Activated CD4-positive, alpha-beta T cell treated with anti-CD3 and anti-CD28 coated beads, Interleukin-2, amount 10 ng/mL, durations not matched to agents 24 days and 14 days (primary cell): Measurements from ENCODE around the gene ZNF575. TPM values are rescaled to one million over a fixed set of nuclear protein-coding genes. Genes with fewer than 3 reads are reported as not detected.
"Not testable (repeated sequence)": the region's sequence is repeated elsewhere in the genome, so short reads cannot be mapped to it uniquely, and the experiment has no call there.

ENCODE experiments used
- DNase-seq: peaks from one replicate; pipeline ENCODE4 v3.0.0; 2022
- H3K27ac Mint-ChIP-seq: one replicate; pipeline ENCODE4 v1.8.0; 2022; ENCODE audit warnings: mild to moderate bottlenecking, mixed read lengths
- H3K27me3 Mint-ChIP-seq: one replicate; pipeline ENCODE4 v1.8.0; 2022; ENCODE audit warnings: mixed read lengths
- H3K36me3 Mint-ChIP-seq: one replicate; pipeline ENCODE4 v1.8.0; 2022; ENCODE audit warnings: low read depth, mild to moderate bottlenecking, mixed read lengths
- H3K4me1 Mint-ChIP-seq: one replicate; pipeline ENCODE4 v1.8.0; 2021; ENCODE audit warnings: mixed read lengths
- H3K4me3 Mint-ChIP-seq: one replicate; pipeline ENCODE4 v1.8.0; 2022; ENCODE audit warnings: mild to moderate bottlenecking, moderate library complexity, mixed read lengths
- H3K9me3 Mint-ChIP-seq: one replicate; pipeline ENCODE4 v1.8.0; 2021; ENCODE audit warnings: mixed read lengths
- intact Hi-C: fragments of 100-400 bp; cut with micrococcal nuclease; formaldehyde crosslinking; loops from one replicate; pipeline ENCODE4 v1.15.1; 2023
- total RNA-seq: library from RNA; stranded (reverse); gene quantifications from 2 replicates; pipeline ENCODE4 v1.2.3, GENCODE V29; 2022

ZNF575 gene
- total RNA-seq, 1 donor from 2014 or later = 2.4 TPM

DNA sequence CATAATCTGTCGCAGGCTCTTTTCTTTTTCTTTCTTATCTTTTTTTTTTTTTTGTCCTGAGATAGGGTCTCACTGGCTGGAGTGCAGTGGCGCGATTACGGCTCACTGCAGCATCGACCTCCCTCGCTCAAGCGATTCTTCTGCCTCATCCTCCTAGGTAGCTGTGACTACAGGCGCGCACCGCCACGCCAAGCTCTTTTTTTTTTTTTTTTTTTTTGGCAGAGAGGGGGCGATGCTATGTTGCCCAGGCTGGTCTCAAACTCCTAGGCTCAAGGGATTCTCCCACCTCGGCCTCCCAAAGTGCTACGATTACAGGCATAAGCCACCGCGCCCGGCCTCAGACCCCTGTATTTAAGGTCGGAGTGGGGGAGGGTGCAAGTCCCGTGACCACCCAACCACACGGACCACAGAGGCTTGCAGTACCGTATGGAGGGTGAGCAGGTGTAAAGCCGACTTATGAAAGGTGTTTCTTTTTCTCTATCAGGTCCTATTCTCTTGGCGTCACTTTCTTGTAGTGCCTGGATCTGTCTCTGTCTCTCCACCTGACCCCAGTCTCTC, 30.5 kb upstream of the ZNF575 start:
- Mint-ChIP-seq H3K4me3 (peak overlapping the region; percentile 93), H3K27ac (no peak overlapping the region), H3K9me3 (no peaks in the 10 kb centered on the region), H3K27me3 (no peaks in the 10 kb centered on the region), H3K36me3 (peaks cover 34% of the 10 kb centered on the region), H3K4me1 (peaks cover 25% of the 10 kb centered on the region)
- intact Hi-C loops = loop anchor here (2.0 kb wide), 1 partner anchor 28 kb away; no protein-coding TSS in a partner anchor
- DNase-seq = no peak

DNA sequence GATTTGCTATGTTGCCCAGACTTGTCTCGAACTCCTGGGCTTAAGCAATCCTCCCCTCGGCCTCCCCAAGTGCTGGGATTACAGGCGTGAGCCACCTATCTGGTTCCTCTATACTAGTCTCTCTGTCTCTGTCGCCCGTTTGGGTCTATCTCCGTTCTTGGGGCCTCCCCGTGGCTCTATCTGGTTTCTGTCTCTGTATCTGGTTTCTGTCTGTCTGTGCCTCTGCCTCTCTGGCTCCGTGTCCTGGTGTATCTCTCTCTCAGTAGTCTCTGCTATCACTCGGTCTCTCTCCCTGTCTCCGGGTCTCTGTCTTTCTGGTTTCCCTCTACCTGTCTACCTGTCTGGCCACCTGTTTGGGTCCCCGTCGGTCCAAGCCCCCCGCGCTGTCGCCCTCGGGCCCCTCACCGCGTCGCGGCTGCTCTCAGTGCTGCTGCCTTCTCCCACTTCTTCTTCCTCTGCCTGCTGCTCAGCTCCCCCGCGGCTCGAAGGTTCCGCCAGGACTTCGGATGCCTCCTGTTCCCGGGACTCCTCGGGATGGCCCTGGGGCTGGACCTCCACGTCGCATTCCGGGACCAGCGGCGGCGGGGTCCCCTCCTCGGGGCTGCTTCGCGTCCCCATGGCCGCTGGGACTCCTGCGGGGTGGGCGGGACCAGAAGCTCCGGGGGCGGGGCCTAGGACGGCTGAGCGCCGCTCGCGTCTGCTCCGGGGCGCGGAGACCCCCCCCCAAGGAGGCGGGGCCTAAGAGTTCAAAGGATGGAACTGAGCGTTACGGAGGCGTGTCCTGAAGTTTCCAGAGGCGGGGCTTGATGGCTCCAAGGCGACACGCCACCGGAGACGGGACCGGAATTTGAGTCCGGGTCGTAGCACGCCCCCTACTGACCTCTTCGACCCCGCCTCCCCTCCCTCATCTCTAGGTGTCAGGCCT, 29.2 kb upstream of the ZNF575 start:
- Mint-ChIP-seq H3K27me3 (no peaks in the 10 kb centered on the region), H3K27ac (peak overlapping the region; percentile 94), H3K4me3 (peak overlapping the region; percentile 93), H3K4me1 (peaks cover 25% of the 10 kb centered on the region), H3K36me3 (peaks cover 36% of the 10 kb centered on the region), H3K9me3 (no peaks in the 10 kb centered on the region)
- DNase-seq = peak; percentile 100
- intact Hi-C loops = loop anchor here (1.0 to 2.0 kb wide), 5 partner anchors 16 to 56 kb away; partner anchors contain the start of gene ZNF575

- H3K4me3 Mint-ChIP-seq = peak within 1 kb of the TSS; percentile 93
- H3K27me3 Mint-ChIP-seq = no peaks in the 10 kb centered on the region
- H3K27ac Mint-ChIP-seq = peak within 1 kb of the TSS; percentile 94
- no peaks in the 10 kb centered on the region for H3K9me3 Mint-ChIP-seq
- peaks cover 25% of the 10 kb centered on the region for H3K4me1 Mint-ChIP-seq
- peaks cover 35% of the 10 kb centered on the region for H3K36me3 Mint-ChIP-seq
- peak; percentile 85 for DNase-seq
- intact Hi-C loops = loop anchor here (1.0 to 2.0 kb wide), 4 partner anchors 15 to 57 kb away; partner anchors contain the start of gene ZNF575
These were observed 28.4 kb upstream of the ZNF575 start, which contains the start of gene PHLDB3 for GRCh38 chr19:43504426-43505185. Gene PHLDB3 (minus strand): TSS chr19:43504746. CDS start chr19:43504118, 628 bp downstream.

DNA sequence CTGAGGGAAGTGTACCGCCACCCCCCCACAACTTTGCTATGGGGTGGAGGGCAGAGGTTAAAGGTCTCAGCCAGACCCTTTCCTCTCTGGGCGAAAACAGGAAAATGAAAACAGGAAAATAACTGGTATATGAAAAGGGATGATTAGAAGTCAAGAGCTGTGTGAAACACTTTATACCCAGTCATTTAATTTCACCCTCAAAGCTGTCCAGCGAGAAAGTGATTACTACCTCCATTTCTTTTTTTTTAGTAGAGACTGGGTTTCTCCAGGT, 27.9 kb upstream of the ZNF575 start:
- H3K36me3 Mint-ChIP-seq = peaks cover 40% of the 10 kb centered on the region
- H3K27me3 Mint-ChIP-seq = no peaks in the 10 kb centered on the region
- intact Hi-C loops = loop anchor here (2.0 kb wide), 1 partner anchor 28 kb away; the partner anchor contains the start of gene ZNF575
- H3K27ac Mint-ChIP-seq = peak overlapping the region; percentile 48
- no peaks in the 10 kb centered on the region for H3K9me3 Mint-ChIP-seq
- no peak for DNase-seq
- peaks cover 25% of the 10 kb centered on the region for H3K4me1 Mint-ChIP-seq
- H3K4me3 Mint-ChIP-seq = peak overlapping the region; percentile 93

DNA sequence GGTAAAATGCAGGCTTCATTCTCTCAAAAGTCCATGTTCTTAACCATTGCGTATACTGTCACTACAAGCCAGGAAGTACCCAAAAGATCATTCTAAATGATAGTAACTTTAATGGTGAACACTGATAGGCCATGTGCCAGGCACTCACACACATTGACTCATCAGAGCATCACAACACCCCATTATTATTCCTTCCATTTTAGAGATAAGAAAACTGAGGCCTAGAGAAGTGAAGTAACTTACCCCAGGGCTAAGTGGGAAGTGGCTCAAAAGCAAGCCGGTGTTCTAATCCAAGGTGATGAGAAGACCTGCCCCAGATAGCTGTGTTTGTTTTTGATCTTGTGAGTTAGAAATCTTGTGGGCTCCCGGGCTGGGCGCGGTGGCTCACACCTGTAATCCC, 27.0 kb upstream of the ZNF575 start:
- Mint-ChIP-seq H3K9me3 (no peaks in the 10 kb centered on the region), H3K27ac (no peak overlapping the region), H3K36me3 (peaks cover 41% of the 10 kb centered on the region), H3K4me3 (no peak overlapping the region), H3K27me3 (no peaks in the 10 kb centered on the region), H3K4me1 (peaks cover 23% of the 10 kb centered on the region)
- intact Hi-C loops = loop anchor here (2.0 kb wide), 1 partner anchor 27 kb away; the partner anchor contains the start of gene ZNF575
- DNase-seq = no peak

GRCh38 chr19:43506629-43507028, 26.4 kb upstream of the ZNF575 start:
- no peak for DNase-seq
- H3K4me1 Mint-ChIP-seq = peaks cover 23% of the 10 kb centered on the region
- no peaks in the 10 kb centered on the region for H3K27me3 Mint-ChIP-seq
- H3K27ac Mint-ChIP-seq = peak overlapping the region; percentile 20
- H3K36me3 Mint-ChIP-seq = peaks cover 45% of the 10 kb centered on the region
- no peaks in the 10 kb centered on the region for H3K9me3 Mint-ChIP-seq
- intact Hi-C loops = no loop called here
- H3K4me3 Mint-ChIP-seq = no peak overlapping the region

DNA sequence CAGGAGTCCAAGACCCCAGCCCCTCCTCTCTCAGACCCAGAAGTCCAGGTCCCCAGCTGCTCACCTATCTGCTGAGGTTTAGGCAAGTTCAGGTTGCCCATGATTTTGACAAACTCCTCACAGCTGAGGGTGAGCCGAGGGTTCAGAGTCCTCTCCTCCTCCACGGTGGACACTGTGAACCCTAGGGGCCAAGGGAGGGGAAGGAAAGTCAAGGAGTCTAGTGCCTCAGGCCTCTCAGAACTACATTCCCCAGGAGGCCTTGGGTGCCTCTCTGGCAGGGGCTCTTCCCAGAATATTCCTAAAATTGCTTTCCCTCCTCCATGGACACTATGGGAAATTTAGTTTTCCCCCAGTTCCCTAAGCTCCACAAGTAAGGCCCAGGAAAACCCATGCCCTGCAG, 25.1 kb upstream of the ZNF575 start:
- Mint-ChIP-seq H3K4me3 (no peak overlapping the region), H3K27ac (no peak overlapping the region), H3K36me3 (peaks cover 40% of the 10 kb centered on the region), H3K9me3 (no peaks in the 10 kb centered on the region), H3K4me1 (peaks cover 21% of the 10 kb centered on the region), H3K27me3 (no peaks in the 10 kb centered on the region)
- no peak for DNase-seq
- intact Hi-C loops = no loop called here

DNA sequence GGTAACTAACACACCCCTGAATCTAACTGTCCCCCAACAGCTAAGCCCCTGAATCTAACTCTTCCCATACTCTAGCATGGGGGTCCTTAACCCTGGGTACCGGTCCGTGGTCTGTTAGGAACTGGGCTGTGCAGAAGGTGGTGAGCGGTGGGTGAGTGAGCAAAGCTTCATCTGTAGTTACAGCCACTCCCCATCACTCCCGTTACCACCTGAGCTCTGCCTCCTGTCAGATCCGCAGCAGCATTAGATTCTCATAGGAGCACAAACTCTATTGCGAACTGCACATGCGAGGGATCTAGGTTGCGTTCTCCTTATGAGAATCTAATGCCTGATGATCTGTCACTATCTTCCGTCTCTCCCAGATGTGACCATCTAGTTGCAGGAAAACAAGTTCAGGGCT, 22.3 kb upstream of the ZNF575 start:
- Mint-ChIP-seq H3K4me1 (peaks cover 4% of the 10 kb centered on the region), H3K9me3 (no peaks in the 10 kb centered on the region), H3K36me3 (peaks cover 40% of the 10 kb centered on the region), H3K27me3 (no peaks in the 10 kb centered on the region), H3K27ac (no peak overlapping the region), H3K4me3 (no peak overlapping the region)
- DNase-seq = no peak
- intact Hi-C loops = no loop called here

DNA sequence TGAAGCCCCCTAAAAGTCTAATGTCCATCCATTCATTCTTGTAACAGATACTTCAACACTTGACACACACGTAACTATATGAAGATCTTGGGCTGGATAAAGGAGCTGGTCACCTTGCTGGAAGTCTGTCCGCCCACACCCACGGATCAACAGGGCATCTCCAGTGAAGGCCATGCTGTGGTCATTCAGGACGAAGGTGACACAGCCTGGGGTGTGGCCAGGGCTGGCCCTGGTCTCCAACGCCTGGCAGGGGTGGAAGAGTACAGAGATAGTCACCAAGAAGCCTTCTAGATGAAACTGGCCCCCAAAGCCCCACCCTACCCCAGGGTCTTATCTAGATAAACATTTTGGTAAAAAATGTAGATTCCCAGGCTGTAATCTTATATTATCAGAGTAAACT, 21.7 kb upstream of the ZNF575 start:
- Mint-ChIP-seq H3K9me3 (no peaks in the 10 kb centered on the region), H3K4me3 (no peak overlapping the region), H3K27me3 (no peaks in the 10 kb centered on the region), H3K36me3 (peaks cover 36% of the 10 kb centered on the region), H3K27ac (no peak overlapping the region), H3K4me1 (peaks cover 1% of the 10 kb centered on the region)
- intact Hi-C loops = no loop called here
- no peak for DNase-seq

- peaks cover 37% of the 10 kb centered on the region for H3K36me3 Mint-ChIP-seq
- H3K27me3 Mint-ChIP-seq, DNase-seq, H3K9me3 Mint-ChIP-seq, H3K27ac Mint-ChIP-seq, intact Hi-C loops, H3K4me3 Mint-ChIP-seq, H3K4me1 Mint-ChIP-seq: not testable (repeated sequence)
These were observed 20.6 kb upstream of the ZNF575 start for GRCh38 chr19:43512399-43512798.

DNA sequence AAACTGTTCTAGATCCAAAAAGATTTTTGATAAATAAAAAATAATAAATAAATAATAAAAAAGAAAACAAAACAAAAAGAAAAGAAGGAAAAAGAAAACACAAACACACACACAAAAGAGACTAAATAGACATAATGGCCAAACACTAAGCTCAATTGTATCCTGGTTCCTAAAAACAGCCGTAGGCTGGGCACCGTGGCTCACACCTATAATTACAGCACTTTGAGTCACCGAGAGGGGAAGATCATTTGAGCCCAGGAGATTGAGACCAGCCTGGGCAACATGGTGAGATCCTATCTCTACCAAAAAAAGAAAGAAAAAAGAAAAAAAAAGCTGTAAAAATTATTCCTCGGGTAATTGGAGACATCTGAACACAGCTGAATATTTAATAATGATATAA, 14.9 kb upstream of the ZNF575 start:
- Mint-ChIP-seq H3K27me3 (no peaks in the 10 kb centered on the region), H3K9me3 (no peaks in the 10 kb centered on the region), H3K27ac (no peak overlapping the region), H3K4me3 (no peak overlapping the region), H3K36me3 (peaks cover 20% of the 10 kb centered on the region), H3K4me1 (peaks cover 12% of the 10 kb centered on the region)
- intact Hi-C loops = no loop called here
- no peak for DNase-seq

GRCh38 chr19:43519436-43520088, 13.4 kb upstream of the ZNF575 start:
- intact Hi-C loops = loop anchor here (1.0 kb wide), 3 partner anchors 15 to 86 kb away; partner anchors contain the start of gene PHLDB3
- Mint-ChIP-seq H3K4me1 (peaks cover 16% of the 10 kb centered on the region), H3K4me3 (no peak overlapping the region), H3K36me3 (peaks cover 18% of the 10 kb centered on the region), H3K9me3 (no peaks in the 10 kb centered on the region), H3K27me3 (no peaks in the 10 kb centered on the region), H3K27ac (peak overlapping the region; percentile 57)
- peak; percentile 93 for DNase-seq

DNA sequence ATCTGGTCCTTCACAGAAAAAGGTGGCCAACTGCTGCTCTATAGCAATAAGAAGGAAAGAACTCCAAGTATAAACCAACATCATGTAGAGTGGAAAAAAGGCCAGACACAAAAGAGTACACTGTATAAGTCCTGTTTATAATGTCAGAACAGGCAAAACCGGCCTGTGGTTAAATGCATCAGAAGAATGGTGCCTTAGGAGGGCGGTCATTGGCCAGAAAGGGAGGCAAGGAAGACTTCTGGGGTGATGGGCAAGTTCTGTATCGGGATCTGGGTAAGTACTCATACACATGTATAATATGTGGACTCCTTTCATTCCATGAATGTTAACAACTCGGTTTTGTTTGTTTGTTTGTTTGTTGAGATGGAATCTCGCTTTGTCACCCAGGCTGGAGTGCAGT, 10.1 kb upstream of the ZNF575 start:
- H3K4me1 Mint-ChIP-seq = peaks cover 28% of the 10 kb centered on the region
- H3K27me3 Mint-ChIP-seq = no peaks in the 10 kb centered on the region
- no peaks in the 10 kb centered on the region for H3K9me3 Mint-ChIP-seq
- H3K27ac Mint-ChIP-seq = no peak overlapping the region
- H3K4me3 Mint-ChIP-seq = peak overlapping the region; percentile 25
- intact Hi-C loops = no loop called here
- DNase-seq = no peak
- peaks cover 15% of the 10 kb centered on the region for H3K36me3 Mint-ChIP-seq
